AG04450 (cell line): ENCODE results near the gene OBSCN. TPM values are rescaled to one million over a fixed set of nuclear protein-coding genes. Genes with fewer than 3 reads are reported as not detected.

Experiments used
- CTCF ChIA-PET: fragments of 300-600, 350-600 bp; formaldehyde crosslinking; extraction: SDS; loops from one replicate; lab custom pipeline; 2022; ENCODE audit warnings: antibody characterized with exemption, inconsistent platforms; lab: Charles Lee
- POLR2A ChIA-PET: fragments of 350-600 bp; formaldehyde crosslinking; extraction: SDS; loops from one replicate; lab custom pipeline; 2021; ENCODE audit warnings: antibody characterized with exemption, inconsistent platforms; lab: Yijun Ruan, JAX
- DNase-seq: peaks from one replicate; pipeline ENCODE4 v3.0.0-alpha.2; 2011; ENCODE audit warnings: low read depth, low spot score
- H3K27ac ChIP-seq: one replicate; pipeline ENCODE4 v1.5.1; 2012; ENCODE audit warnings: low read depth, low read length, control low read depth
- H3K27me3 ChIP-seq: one replicate; pipeline ENCODE4 v1.6.0; 2012; ENCODE audit warnings: low read length; ENCODE audit not compliant: control insufficient read depth, insufficient read depth
- H3K4me3 ChIP-seq: 2 replicates; pipeline ENCODE4 v1.5.1; 2011; ENCODE audit warnings: mild to moderate bottlenecking, low read depth, low read length, control low read depth
- H3K9me3 ChIP-seq: 2 replicates; pipeline ENCODE4 v1.5.1; 2012; ENCODE audit warnings: low read length; ENCODE audit not compliant: control insufficient read depth, insufficient read depth
- CTCF ChIP-seq: IDR thresholded peaks from 2 replicates; pipeline ENCODE4 v1.5.1; 2011; ENCODE audit warnings: low read depth, low read length, control low read depth, inconsistent platforms
- polyA plus RNA-seq: library from polyadenylated mRNA; depleted of rRNA; stranded (reverse); fragments of >200 nt; gene quantifications from 2 replicates; pipeline ENCODE4 v1.2.3, GENCODE V29; 2011

The OBSCN gene
- polyA plus RNA-seq, 1 experiment, result 3.9 TPM

GRCh38 chr1:228350179-228350742 lies 142.4 kb downstream of the OBSCN start:
- TF ChIP-seq CTCF, result no peak
- Histone ChIP-seq H3K4me3 (no peak overlapping the region), H3K9me3 (peaks cover 5% of the 10 kb centered on the region; the same call in 1 of the 2 replicates), H3K27me3 (peaks cover 5% of the 10 kb centered on the region), H3K27ac (no peak overlapping the region)
- DNase-seq, result no peak
- POLR2A ChIA-PET, result no interaction called here
- CTCF ChIA-PET, result no interaction called here

GRCh38 chr1:228350831-228351781 lies 143.3 kb downstream of the OBSCN start:
- ChIA-PET CTCF (no interaction called here), POLR2A (interaction anchor here (0.6 kb wide), 1 partner anchor 157 kb away, joined by 5 read pairs; no protein-coding TSS in a partner anchor)
- no peaks in the 10 kb centered on the region for H3K9me3 ChIP-seq

GRCh38 chr1:228351850-228352249 lies 144.0 kb downstream of the OBSCN start:
- no peak overlapping the region for H3K27ac ChIP-seq
- no peak overlapping the region for H3K4me3 ChIP-seq
- no peaks in the 10 kb centered on the region for H3K9me3 ChIP-seq
- POLR2A ChIA-PET, result no interaction called here
- no peak for TF ChIP-seq CTCF
- CTCF ChIA-PET, result no interaction called here
- peaks cover 3% of the 10 kb centered on the region for H3K27me3 ChIP-seq
- no peak for DNase-seq

More at GRCh38 chr1:228350831-228351781, 143.3 kb downstream of the OBSCN start:
- Histone ChIP-seq H3K27me3 (peaks cover 5% of the 10 kb centered on the region), H3K4me3 (no peak overlapping the region), H3K27ac (no peak overlapping the region)
- no peak for DNase-seq
- no peak for TF ChIP-seq CTCF

GRCh38 chr1:228352677-228353481 lies 145.0 kb downstream of the OBSCN start:
- POLR2A ChIA-PET, result interaction anchor here (0.6 kb wide), 1 partner anchor 54 kb away, joined by 3 read pairs; the partner anchor contains the start of gene TRIM11
- H3K9me3 ChIP-seq, result no peaks in the 10 kb centered on the region
- no peak for TF ChIP-seq CTCF
- CTCF ChIA-PET, result no interaction called here
- no peak for DNase-seq
- H3K27me3 ChIP-seq, result no peaks in the 10 kb centered on the region
- no peak overlapping the region for H3K27ac ChIP-seq
- no peak overlapping the region for H3K4me3 ChIP-seq
